Adrenal gland (tissue), 12 donors: ENCODE data around the gene UCMA. TPM values are rescaled to one million over a fixed set of nuclear protein-coding genes. Genes with fewer than 3 reads are reported as not detected.

Source experiments
- DNase-seq, 7 donors: peaks; one replicate each; pipeline ENCODE4 v3.0.0-alpha.2; 2019 to 2020
- H3K27ac ChIP-seq, 5 donors: fragments of 200-600 bp; sonication (generic) in 4 of 5; 1 replicate in 3 of 5; 2 replicates in 2 of 5; pipeline versions ENCODE4 v1.5.1 to v1.8.0; 2016 to 2020; ENCODE audit warnings: mild to moderate bottlenecking in 1 of 5
- H3K27me3 ChIP-seq: fragments of 200-600 bp; 2 replicates; pipeline ENCODE4 v1.8.0; 2021
- H3K36me3 ChIP-seq, 2 donors: fragments of 200-600 bp; replicated peaks in 1 of 2; 1 replicate in 1 of 2; 2 replicates in 1 of 2; pipeline versions ENCODE4 v1.5.1 to v1.8.0; 2018 to 2022
- H3K4me1 ChIP-seq, 2 donors: fragments of 200-600 bp; replicated peaks in 1 of 2; 1 replicate in 1 of 2; 2 replicates in 1 of 2; pipeline versions ENCODE4 v1.5.1 to v1.8.0; 2018 to 2021
- H3K4me3 ChIP-seq, 4 donors: fragments of 200-600 bp; sonication (generic) in 3 of 4; one replicate each; pipeline ENCODE4 v1.5.1; 2016 to 2018
- H3K9me3 ChIP-seq, 3 donors: fragments of 200-600 bp; sonication (generic) in 1 of 3; replicated peaks in 1 of 3; 1 replicate in 2 of 3; 2 replicates in 1 of 3; pipeline versions ENCODE4 v1.5.1 to v1.8.0; 2016 to 2021
- POLR2A ChIP-seq, 2 donors: fragments of 450-650 bp; IDR thresholded peaks; one replicate each; pipeline ENCODE4 v1.6.1; 2017; ENCODE audit warnings: antibody characterized with exemption in 2 of 2, mild to moderate bottlenecking in 2 of 2, moderate library complexity in 1 of 2
- WGBS, 4 donors: extraction: QIAGEN DNeasy Blood & Tissue Kit in 2 of 4; methylation state at CpG; one replicate each; pipeline versions ENCODE4 v1.1.5 to v1.1.7; 2013 to 2017; 5-methylcytosine and 5-hydroxymethylcytosine counted together
- intact Hi-C, 2 donors: fragments of 100-400 bp; cut with DNase I; formaldehyde crosslinking; loops; one replicate each; pipeline versions ENCODE4 v1.14.1 to v1.15.0; 2022 to 2023
- polyA plus RNA-seq, 3 donors: library from polyadenylated mRNA; stranded (reverse); fragments of 200-250 nt in 2 of 3; fragments of 350-450 nt in 1 of 3; fragmentation: Illumina TruSeq in 1 of 3; extraction: RNeasy Lipid Tissue Mini Kit (QIAGEN cat#74804) in 1 of 3; gene quantifications; one replicate each; pipeline ENCODE4 v1.2.3, GENCODE V29; 2013 to 2014
- total RNA-seq, 9 donors: library from RNA; depleted of rRNA in 4 of 9; stranded (reverse); fragments of >200 nt in 4 of 9; fragments of 120-200 nt in 1 of 9; fragmentation: NEBNext Ultra II Directional in 1 of 9; extraction: Animal tissue kit (Norgen Biotek cat#: 25700) in 1 of 9; gene quantifications; one replicate each; pipeline versions ENCODE4 v1.1.0 to v1.2.4, GENCODE V29; 2013 to 2023
- TF ChIP-seq, protein P1 (sequence below), 6 experiments: fragments of 450-650 bp in 4 of 6; fragments of 200-600 bp in 2 of 6; sonication (generic) in 1 of 6; IDR thresholded peaks; 1 replicate in 5 of 6; 2 replicates in 1 of 6; pipeline versions ENCODE4 v1.5.1 to v1.8.0; 2016 to 2021; ENCODE audit warnings: antibody characterized with exemption in 6 of 6, mild to moderate bottlenecking in 2 of 6, moderate library complexity in 1 of 6
- donor health status: healthy with polysubstance abuse.
- donor health status: Bipolar disorder and iron deficiency.
- donor health status: DM: yes; HTN: yes; CAD: no.
- donor health status: DM: no; HTN: no; CAD: no.
- donor health status: DM: no; HTN: no; CAD: no.
- donor health status: DM: yes; HTN: yes; CAD: no.

UCMA gene
- total and polyA plus RNA-seq, 12 donors = not detected

DNA sequence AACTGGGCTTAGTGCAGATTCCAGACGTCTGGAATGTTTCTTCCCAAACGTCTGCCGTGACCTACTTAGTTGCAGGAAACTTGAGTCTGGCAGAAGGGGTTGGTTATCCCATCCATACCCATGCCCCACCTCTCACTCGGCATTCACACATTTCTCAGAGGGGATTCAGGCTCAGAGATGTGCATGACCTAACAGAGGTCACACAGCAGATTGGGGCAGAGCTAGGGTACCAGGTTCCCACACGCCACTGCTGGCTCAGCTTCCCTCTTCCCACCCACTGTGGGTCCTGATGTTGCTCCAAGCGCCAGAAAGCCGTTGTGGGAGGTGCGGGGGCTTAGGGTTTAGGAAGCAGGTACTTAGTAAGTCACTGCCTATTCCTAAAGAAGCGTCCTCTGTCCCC, 3.0 kb downstream of the UCMA start:
- DNase-seq = no peak
- H3K27me3 ChIP-seq = no peaks in the 10 kb centered on the region
- intact Hi-C loops = no loop called here
- WGBS, 4 donors = 62 to 75% (median 67%) methylated on average over 9 of the region's 9 CpGs
- H3K9me3 ChIP-seq = no peaks in the 10 kb centered on the region
- H3K4me3 ChIP-seq = no peak overlapping the region
- no peaks in the 10 kb centered on the region for H3K4me1 ChIP-seq
- no peak for TF ChIP-seq POLR2A (IDR thresholded peaks at IDR 0.05)
- TF ChIP-seq, protein P1, sequence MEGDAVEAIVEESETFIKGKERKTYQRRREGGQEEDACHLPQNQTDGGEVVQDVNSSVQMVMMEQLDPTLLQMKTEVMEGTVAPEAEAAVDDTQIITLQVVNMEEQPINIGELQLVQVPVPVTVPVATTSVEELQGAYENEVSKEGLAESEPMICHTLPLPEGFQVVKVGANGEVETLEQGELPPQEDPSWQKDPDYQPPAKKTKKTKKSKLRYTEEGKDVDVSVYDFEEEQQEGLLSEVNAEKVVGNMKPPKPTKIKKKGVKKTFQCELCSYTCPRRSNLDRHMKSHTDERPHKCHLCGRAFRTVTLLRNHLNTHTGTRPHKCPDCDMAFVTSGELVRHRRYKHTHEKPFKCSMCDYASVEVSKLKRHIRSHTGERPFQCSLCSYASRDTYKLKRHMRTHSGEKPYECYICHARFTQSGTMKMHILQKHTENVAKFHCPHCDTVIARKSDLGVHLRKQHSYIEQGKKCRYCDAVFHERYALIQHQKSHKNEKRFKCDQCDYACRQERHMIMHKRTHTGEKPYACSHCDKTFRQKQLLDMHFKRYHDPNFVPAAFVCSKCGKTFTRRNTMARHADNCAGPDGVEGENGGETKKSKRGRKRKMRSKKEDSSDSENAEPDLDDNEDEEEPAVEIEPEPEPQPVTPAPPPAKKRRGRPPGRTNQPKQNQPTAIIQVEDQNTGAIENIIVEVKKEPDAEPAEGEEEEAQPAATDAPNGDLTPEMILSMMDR (IDR thresholded peaks at IDR 0.05) = no peak
- H3K36me3 ChIP-seq = no peaks in the 10 kb centered on the region
- no peak overlapping the region for H3K27ac ChIP-seq

DNA sequence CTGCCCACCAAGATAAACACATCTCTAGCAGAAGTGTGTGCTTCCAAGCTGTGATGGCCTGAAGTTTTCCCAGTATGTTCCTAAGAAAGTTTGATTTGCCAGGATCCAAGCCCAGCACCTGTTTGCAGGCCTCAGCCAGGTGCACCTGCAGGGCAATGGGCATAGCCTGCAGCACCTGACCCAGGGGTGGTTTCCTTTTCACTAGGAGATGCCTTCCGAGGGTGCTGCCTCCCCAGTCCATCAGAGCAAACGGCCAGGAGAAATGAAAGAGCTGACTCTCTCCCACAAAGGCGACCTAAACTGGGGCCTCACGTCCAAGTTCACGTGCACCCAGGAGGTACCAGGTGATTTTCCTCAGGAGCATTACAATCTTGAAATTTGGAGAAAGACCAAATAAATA, 7.1 kb downstream of the UCMA start:
- intact Hi-C loops = no loop called here
- H3K27me3 ChIP-seq = no peaks in the 10 kb centered on the region
- no peaks in the 10 kb centered on the region for H3K36me3 ChIP-seq
- no peak overlapping the region for H3K27ac ChIP-seq
- H3K4me1 ChIP-seq = no peaks in the 10 kb centered on the region
- DNase-seq = no peak
- no peak overlapping the region for H3K4me3 ChIP-seq
- TF ChIP-seq, protein P1 (IDR thresholded peaks at IDR 0.05) = no peak
- no peak for TF ChIP-seq POLR2A (IDR thresholded peaks at IDR 0.05)
- no peaks in the 10 kb centered on the region for H3K9me3 ChIP-seq
- WGBS, 4 donors = 89 to 96% (median 92%) methylated on average over 5 of the region's 5 CpGs

DNA sequence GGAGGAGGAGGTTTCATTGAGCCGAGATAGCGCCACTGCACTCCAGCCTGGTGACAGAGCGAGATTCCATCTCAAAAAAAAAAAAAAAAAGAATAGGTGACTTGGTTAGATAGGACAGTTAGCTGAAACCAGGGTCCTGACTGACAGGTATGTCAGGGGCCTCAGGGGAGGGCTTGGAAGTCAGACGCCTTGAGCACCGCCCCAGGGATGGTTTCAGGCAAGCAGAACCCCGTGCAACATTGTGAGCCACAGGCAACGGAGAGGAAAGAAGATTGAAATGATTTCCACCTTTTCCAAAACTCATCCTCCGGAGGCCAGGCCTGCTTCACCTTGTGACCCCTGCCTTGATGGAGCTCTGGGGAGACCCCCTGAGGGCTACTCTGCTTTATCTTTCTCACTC, 8.6 kb downstream of the UCMA start:
- H3K36me3 ChIP-seq = no peaks in the 10 kb centered on the region
- no peaks in the 10 kb centered on the region for H3K27me3 ChIP-seq
- DNase-seq = no peak
- TF ChIP-seq POLR2A (IDR thresholded peaks at IDR 0.05) = no peak
- TF ChIP-seq, protein P1 (IDR thresholded peaks at IDR 0.05) = no peak
- no peak overlapping the region for H3K27ac ChIP-seq
- no peaks in the 10 kb centered on the region for H3K4me1 ChIP-seq
- intact Hi-C loops = no loop called here
- WGBS, 4 donors = 83 to 96% (median 92%) methylated on average over 8 of the region's 8 CpGs
- no peak overlapping the region for H3K4me3 ChIP-seq
- H3K9me3 ChIP-seq = no peaks in the 10 kb centered on the region

DNA sequence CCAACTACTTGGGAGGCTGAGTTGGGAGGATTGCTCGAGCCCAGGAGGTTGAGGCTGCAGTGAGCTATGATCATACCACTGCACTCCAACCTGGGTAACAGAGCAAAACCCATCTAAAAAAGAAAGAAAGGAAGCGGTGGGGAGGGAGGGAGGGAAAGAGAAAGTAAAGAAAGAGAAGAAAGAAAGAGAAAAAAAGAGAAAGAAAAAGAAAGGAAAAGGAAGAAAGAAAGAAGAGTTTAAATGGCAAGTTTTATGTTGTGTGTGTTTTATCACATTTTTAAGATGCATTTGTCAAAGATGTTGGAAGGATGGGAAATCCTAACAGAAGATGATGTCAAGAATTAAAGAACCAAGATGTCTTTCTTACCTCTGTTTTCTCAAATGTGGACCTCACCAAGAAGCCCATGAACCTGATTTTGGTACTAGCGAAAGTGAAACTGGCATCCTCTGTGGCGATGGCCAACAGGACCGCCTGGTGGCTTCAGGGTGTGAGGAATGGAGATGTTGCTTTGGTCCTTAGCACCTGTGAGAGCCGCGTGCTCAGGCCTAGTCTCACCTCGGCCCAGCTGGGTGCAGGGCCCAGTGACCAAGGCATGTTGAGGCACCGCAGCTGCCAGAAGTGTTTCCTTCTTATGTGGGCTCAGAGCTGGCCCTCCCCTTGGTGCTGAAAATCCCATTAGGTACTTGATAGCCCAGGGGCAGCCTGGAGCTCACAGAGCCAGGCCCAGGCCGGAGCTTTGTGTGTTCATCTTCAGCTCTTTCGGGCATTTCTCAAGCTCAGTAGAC, 9.8 kb downstream of the UCMA start:
- no peak overlapping the region for H3K27ac ChIP-seq
- intact Hi-C loops = no loop called here
- no peak overlapping the region for H3K4me3 ChIP-seq
- H3K4me1 ChIP-seq = no peaks in the 10 kb centered on the region
- no peaks in the 10 kb centered on the region for H3K9me3 ChIP-seq
- TF ChIP-seq, protein P1 (IDR thresholded peaks at IDR 0.05) = no peak
- no peak for TF ChIP-seq POLR2A (IDR thresholded peaks at IDR 0.05)
- DNase-seq = no peak
- no peaks in the 10 kb centered on the region for H3K36me3 ChIP-seq
- H3K27me3 ChIP-seq = no peaks in the 10 kb centered on the region
- 79 to 95% (median 87%) methylated on average over 6 to 11 of the region's 11 CpGs for WGBS, 4 donors
